ENCODE data around the gene DDI1.

The DDI1 gene

GRCh38 chr11:104078245-104078644 lies 41.8 kb downstream of the DDI1 start:
- DNase-seq (ENCODE audit: low spot score): no peak

- DNase-seq (ENCODE audit: low spot score): no peak
Observed at GRCh38 chr11:104078995-104079394, 42.6 kb downstream of the DDI1 start.

DNA sequence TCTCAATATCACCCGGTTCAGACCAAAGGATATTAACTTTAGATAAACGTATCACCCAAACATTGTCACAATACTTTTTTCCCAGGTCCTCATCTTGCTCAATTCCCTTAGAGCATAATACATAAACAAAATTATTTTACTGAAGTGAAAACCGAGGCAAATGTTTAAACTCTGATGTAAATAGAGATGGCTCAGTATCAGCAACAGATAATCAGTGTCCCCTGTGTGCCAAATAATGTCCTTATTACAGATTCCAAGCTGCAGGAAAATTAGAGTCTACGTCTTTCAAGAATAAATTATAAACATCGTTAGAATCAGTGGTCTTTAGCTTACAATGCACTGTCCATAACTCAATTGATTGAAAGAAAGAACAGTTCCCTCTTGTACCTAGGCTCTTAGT lies 50.2 kb downstream of the DDI1 start:
- no peak for DNase-seq (ENCODE audit: low spot score)

All from GM03348 (cell line).